Thymus (tissue), 11 donors: ENCODE measurements around the gene PNKD. TPM values are rescaled to one million over a fixed set of nuclear protein-coding genes. Genes with fewer than 3 reads are reported as not detected.
"Not testable (repeated sequence)": the region's sequence is repeated elsewhere in the genome, so short reads cannot be mapped to it uniquely, and the experiment has no call there.

ENCODE experiments used
- DNase-seq, 9 donors: peaks; one replicate each; pipeline ENCODE4 v3.0.0-alpha.2; 2013; ENCODE audit warnings: low spot score in 9 of 9, low read depth in 6 of 9, missing footprints in 1 of 9
- H3K27ac ChIP-seq, 2 donors: one replicate each; pipeline ENCODE4 v1.5.1; 2013; ENCODE audit warnings: control low read depth in 1 of 2, low read depth in 1 of 2, low read length in 1 of 2, mild to moderate bottlenecking in 1 of 2, moderate library complexity in 1 of 2
- H3K27me3 ChIP-seq, 2 donors: one replicate each; pipeline ENCODE4 v1.5.1; 2013; ENCODE audit warnings: low read length in 1 of 2; ENCODE audit not compliant: control insufficient read depth in 2 of 2, insufficient read depth in 1 of 2
- H3K36me3 ChIP-seq, 2 donors: one replicate each; pipeline ENCODE4 v1.5.1; 2013; ENCODE audit warnings: low read length in 1 of 2, mild to moderate bottlenecking in 1 of 2, moderate library complexity in 1 of 2; ENCODE audit not compliant: control insufficient read depth in 2 of 2, insufficient read depth in 2 of 2
- H3K4me1 ChIP-seq, 2 donors: one replicate each; pipeline ENCODE4 v1.5.1; 2013; ENCODE audit warnings: low read length in 2 of 2; ENCODE audit not compliant: control insufficient read depth in 2 of 2, insufficient read depth in 2 of 2
- H3K4me3 ChIP-seq, 2 donors: one replicate each; pipeline ENCODE4 v1.5.1; 2013; ENCODE audit warnings: low read length in 2 of 2, control low read depth in 1 of 2, mild to moderate bottlenecking in 1 of 2
- H3K9me3 ChIP-seq, 2 donors: one replicate each; pipeline ENCODE4 v1.5.1; 2013; ENCODE audit warnings: low read length in 1 of 2, mild to moderate bottlenecking in 1 of 2; ENCODE audit not compliant: control insufficient read depth in 2 of 2, insufficient read depth in 1 of 2
- WGBS: extraction: QIAGEN DNeasy Blood & Tissue Kit; methylation state at CpG from one replicate; pipeline ENCODE4 v1.1.7; 2013; 5-methylcytosine and 5-hydroxymethylcytosine counted together
- polyA plus RNA-seq: library from polyadenylated mRNA; stranded (reverse); fragments of 200-250 nt; gene quantifications from one replicate; pipeline ENCODE4 v1.2.3, GENCODE V29; 2013
- total RNA-seq: library from RNA; stranded (reverse); fragments of 120-200 nt; gene quantifications from one replicate; pipeline ENCODE4 v1.2.4, GENCODE V29; 2013
- donor health status: healthy.

Gene PNKD
- total and polyA plus RNA-seq, 2 donors: 61.9 to 76.1 TPM

DNA sequence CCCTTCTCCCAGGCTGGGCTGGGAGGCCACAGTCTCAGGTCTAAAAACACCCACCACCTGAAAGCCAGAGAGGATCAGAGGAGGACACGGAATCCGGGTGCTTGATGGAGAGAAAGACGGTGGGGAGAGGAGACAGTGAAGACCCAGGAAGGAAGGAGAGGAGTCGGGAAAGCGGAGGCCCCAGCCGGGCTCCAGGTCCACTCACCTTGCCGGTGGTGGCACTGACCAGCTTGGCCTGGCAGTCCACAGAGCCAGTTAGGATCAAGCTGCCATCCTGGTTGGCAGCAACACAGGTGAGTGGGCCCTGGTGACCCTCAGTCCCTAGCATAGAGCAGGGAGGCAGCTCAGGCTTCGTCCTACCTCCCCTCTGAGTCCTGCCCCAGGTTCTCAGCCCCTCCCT, 4.7 kb upstream of the PNKD start:
- H3K36me3 ChIP-seq: peaks cover 44 to 45% of the 10 kb centered on the region in 2 donors
- WGBS: 96% methylated on average over 8 of the region's 8 CpGs
- no peaks in the 10 kb centered on the region for H3K27me3 ChIP-seq
- H3K9me3 ChIP-seq: peaks cover 0 to 7% of the 10 kb centered on the region in 2 donors
- no peak overlapping the region for H3K27ac ChIP-seq
- H3K4me1 ChIP-seq: peaks cover 5 to 11% of the 10 kb centered on the region in 2 donors
- no peak for DNase-seq
- H3K4me3 ChIP-seq: no peak overlapping the region

DNA sequence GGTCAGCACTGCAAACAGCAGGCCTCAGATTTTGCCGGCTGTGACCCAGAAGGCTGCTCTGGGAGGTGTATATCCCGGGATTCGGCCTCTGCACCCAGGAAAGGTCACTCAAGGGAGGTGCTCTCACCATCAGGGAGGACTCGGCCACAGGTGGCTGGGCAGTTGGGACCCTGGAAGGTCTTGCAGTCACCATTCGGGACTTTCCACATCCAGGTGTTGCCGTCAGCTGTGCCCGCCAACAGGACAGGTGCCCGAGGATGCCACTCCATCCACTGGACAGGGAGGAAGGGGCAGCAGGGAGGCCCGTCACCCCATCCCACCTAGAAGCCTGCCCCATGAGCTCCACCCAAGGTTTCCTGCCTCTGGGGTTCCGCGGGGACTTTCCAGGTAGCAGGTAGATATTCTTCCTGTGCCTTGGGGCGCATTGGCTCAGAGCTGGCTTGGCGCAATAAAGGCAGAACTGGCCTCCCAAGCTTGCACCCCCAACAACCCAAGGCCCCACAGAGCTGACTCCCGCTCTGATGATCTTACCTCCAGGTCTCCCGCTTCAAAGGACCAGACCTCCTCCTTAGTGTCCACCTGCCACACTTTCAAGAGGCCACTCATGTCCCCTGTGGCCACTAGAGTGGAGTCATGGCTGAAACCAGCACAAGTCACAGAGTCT, 3.9 kb upstream of the PNKD start:
- no peak overlapping the region for H3K4me3 ChIP-seq
- DNase-seq: no peak
- peaks cover 44 to 45% of the 10 kb centered on the region in 2 donors for H3K36me3 ChIP-seq
- H3K4me1 ChIP-seq: peaks cover 12 to 19% of the 10 kb centered on the region in 2 donors
- 99% methylated on average over 15 of the region's 15 CpGs for WGBS
- no peaks in the 10 kb centered on the region for H3K27me3 ChIP-seq
- H3K9me3 ChIP-seq: peaks cover 0 to 7% of the 10 kb centered on the region in 2 donors
- H3K27ac ChIP-seq: no peak overlapping the region

DNA sequence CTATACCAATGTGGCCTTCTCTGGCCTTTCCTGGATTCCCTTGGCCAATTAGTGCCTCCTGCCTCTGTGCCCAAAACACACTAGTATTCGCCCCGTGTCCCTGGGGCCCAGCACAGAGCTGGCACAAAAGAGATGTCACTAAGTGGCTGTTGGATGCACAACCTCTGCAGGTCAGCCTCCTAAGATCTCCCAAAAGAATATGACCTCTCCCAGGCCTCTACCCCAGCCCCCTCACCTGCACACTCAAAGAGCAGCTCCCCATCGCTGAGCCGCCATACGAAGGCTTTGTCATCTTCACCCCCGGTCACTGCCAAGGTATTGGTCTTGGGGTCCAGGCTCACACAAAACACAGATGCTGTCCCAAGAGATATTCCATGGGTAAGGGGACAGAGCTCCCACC, 3.1 kb upstream of the PNKD start:
- no peak overlapping the region for H3K27ac ChIP-seq

DNA sequence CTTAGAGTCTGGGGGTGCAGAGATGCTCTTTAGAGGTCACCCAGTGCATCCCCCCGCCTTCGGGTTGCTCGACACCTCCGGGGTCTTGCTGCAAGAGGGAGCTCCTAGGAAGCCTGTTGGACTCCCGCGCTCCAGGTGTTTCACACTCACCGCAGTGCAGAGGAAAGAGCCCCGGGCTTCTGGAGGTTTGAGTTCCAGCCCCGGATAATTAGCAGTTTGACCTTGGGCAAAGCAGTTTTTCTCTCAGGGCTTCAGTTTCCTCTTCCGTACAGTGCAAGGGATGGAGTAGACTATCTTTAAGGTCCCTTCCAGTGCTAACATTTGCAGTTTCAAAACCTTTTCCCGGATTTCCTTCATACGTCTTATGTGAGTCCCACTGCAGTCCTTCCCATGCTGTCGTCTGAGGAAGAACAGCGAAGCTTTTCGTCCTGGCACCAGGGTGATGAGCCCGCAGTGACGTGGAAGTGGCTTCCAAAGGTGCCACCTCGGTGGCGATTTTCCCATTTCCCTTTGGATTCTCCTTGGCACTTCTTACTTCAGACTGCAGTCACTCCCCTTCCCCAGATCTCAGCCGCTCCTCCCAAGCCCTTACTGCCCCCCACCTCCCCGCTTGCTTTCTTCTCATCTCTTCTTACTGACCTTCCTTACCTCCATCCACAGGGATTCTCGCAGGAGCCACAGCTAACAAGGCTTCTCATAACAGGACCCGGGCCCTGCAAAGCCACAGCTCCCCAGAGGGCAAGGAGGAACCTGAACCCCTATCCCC, 585 bp downstream of the PNKD start:
- peaks cover 0 to 7% of the 10 kb centered on the region in 2 donors for H3K9me3 ChIP-seq
- peak overlapping the region; percentile 86 to 93 for H3K4me3 ChIP-seq
- WGBS: 12% methylated on average over 23 of the region's 23 CpGs
- DNase-seq: no peak
- peak overlapping the region; percentile 45 to 53 for H3K27ac ChIP-seq
- H3K4me1 ChIP-seq: peaks cover 14 to 30% of the 10 kb centered on the region in 2 donors
- H3K36me3 ChIP-seq: peaks cover 43 to 45% of the 10 kb centered on the region in 2 donors
- H3K27me3 ChIP-seq: no peaks in the 10 kb centered on the region

More for the DNA sequence above, 3.1 kb upstream of the PNKD start:
- Histone ChIP-seq H3K4me3 (no peak overlapping the region), H3K4me1 (peaks cover 14 to 25% of the 10 kb centered on the region in 2 donors), H3K9me3 (peaks cover 0 to 7% of the 10 kb centered on the region in 2 donors), H3K36me3 (peaks cover 47 to 48% of the 10 kb centered on the region in 2 donors), H3K27me3 (no peaks in the 10 kb centered on the region)
- WGBS: 98% methylated on average over 6 of the region's 6 CpGs
- no peak for DNase-seq

DNA sequence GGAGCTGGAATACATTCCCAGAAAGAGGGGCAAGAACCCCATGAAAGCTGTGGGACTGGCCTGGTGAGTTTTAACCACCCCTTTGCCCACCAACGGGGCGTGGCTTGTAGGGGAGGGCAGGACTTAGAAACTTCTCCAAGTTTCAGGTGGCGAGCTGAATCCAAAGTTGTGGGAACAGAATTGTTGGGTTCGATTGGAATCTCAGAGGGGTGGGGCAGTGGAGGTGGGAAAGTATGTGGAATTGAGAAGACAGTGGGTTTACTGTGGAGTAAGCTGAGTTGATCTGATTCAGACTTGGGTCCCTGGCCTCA, 1.1 kb downstream of the PNKD start:
- Histone ChIP-seq H3K36me3 (peaks cover 43 to 45% of the 10 kb centered on the region in 2 donors), H3K27ac (no peak overlapping the region), H3K27me3 (no peaks in the 10 kb centered on the region), H3K4me3 (peak overlapping the region in 1 of 2 donors; percentile 93), H3K9me3 (peaks cover 0 to 7% of the 10 kb centered on the region in 2 donors), H3K4me1 (peaks cover 14 to 30% of the 10 kb centered on the region in 2 donors)
- DNase-seq: no peak
- WGBS: 84% methylated on average over 4 of the region's 4 CpGs

DNA sequence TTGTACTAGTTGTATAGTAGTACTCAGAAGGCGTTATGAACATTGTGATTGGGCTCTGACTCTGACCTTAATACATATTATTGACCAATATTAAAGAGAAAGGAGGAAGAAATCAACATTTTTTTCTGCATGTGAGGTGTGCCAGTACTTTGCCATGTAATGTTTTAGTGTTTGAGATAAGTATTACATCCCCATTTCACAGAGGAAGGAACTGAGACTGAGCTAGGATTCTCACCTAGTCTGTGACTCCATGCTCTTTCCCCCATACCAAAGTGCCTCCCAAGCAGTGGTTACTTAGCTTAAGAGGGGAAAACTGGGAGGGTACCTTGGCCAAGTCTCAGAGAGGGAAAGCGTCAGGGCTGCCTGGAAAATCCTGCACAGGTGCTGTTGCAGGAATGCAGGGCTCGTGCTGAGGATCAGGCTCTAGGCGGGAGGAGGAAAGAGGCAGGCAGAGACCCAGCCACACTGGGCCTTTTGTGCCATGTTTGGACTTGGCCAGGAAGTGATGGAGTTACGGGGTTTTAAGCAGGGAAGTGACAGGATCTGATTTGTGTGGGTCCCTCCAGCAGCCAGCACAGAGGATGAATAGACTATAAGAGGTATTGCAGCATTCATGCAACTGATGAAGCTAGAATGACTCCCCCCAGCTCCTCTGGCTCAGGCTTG, 1.7 kb downstream of the PNKD start:
- H3K27ac ChIP-seq: peak overlapping the region in 1 of 2 donors; percentile 52
- H3K27me3 ChIP-seq: no peaks in the 10 kb centered on the region
- DNase-seq: no peak
- H3K4me3 ChIP-seq: no peak overlapping the region
- H3K4me1 ChIP-seq: peaks cover 14 to 30% of the 10 kb centered on the region in 2 donors
- WGBS: 90% methylated on average over 5 of the region's 5 CpGs
- H3K36me3 ChIP-seq: peaks cover 42 to 45% of the 10 kb centered on the region in 2 donors
- H3K9me3 ChIP-seq: peaks cover 0 to 7% of the 10 kb centered on the region in 2 donors

DNA sequence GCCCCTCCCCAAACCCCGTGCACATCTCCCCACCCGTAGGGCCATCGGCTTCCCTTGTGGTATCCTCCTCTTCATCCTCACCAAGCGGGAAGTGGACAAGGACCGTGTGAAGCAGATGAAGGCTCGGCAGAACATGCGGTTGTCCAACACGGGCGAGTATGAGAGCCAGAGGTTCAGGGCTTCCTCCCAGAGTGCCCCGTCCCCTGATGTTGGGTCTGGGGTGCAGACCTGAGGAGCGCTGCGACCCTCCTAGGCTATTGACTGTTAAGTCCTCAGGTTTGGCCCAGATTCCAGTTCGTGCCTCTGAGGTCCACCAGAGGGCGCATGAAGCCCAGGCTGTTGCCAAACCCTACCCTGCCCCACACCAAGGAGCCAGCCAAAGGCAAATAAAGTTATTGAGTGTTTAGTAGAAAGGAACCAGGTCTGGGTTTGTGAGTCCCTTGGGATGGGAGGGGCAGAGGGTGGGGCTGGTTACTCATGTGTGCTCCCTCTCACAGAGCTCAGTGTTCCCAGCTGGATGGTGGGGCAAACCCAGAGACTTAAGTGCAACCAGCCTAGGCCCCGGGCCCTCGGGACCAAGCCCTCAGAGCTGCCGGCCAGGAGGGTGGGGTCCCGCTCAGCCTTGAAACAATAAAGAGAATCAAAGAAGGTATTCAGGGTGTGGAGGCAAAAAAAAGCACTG, 2.4 kb downstream of the PNKD start:
- peaks cover 45 to 46% of the 10 kb centered on the region in 2 donors for H3K36me3 ChIP-seq
- H3K4me1 ChIP-seq: peaks cover 14 to 30% of the 10 kb centered on the region in 2 donors
- WGBS: 60% methylated on average over 18 of the region's 18 CpGs

DNA sequence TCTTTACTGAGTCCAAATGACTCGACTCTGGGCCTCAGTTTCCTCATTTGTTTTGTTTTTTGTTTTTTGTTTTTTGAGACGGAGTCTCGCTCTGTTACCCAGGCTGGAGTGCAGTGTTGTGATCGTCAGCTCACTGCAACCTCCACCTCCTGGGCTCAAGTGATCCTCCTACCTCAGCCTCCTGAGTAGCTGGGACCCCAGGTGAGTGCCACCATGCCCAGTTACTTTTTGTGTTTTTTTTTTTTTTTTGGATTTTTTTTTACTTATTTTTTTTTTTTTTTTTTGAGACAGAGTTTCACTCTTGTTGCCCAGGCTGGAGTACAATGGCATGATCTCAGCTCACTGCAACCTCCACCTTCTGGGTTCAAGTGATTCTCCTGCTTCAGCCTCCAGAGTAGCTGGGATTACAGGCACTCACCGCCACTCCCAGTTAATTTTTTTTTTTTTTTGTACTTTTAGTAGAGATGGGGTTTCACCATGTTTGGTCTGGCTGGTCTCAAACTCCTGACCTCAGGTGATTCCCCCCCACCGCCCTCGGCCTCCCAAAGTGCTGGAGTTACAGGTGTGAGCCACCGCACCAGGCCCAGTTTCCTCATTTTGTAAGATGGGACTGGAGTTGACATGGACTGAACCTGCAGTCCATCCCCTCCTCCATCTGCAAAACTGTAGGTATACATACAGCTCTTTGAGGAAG, 3.0 kb downstream of the PNKD start:
- Histone ChIP-seq H3K4me1 (peaks cover 14 to 30% of the 10 kb centered on the region in 2 donors), H3K36me3 (peaks cover 51 to 53% of the 10 kb centered on the region in 2 donors)
- not testable (repeated sequence) for H3K9me3 ChIP-seq, H3K4me3 ChIP-seq, H3K27me3 ChIP-seq, DNase-seq, H3K27ac ChIP-seq
- WGBS: 98% methylated on average over 8 of the region's 8 CpGs

More for the DNA sequence above, 2.4 kb downstream of the PNKD start:
- H3K9me3 ChIP-seq: peaks cover 0 to 7% of the 10 kb centered on the region in 2 donors
- H3K27me3 ChIP-seq: no peaks in the 10 kb centered on the region
- no peak overlapping the region for H3K4me3 ChIP-seq
- DNase-seq: peak; percentile 49 to 87 (median 73)
- H3K27ac ChIP-seq: peak overlapping the region in 1 of 2 donors; percentile 52
